Stomach smooth muscle (tissue), 2 donors: Measurements from ENCODE around the gene ART5.
A peak's percentile ranks its signal among the peaks of the same experiment; 100 is the strongest.

Experiments
- H3K27ac ChIP-seq: one replicate; pipeline ENCODE4 v1.7.0; 2013; ENCODE audit warnings: mild to moderate bottlenecking, low read length, inconsistent platforms
- H3K27me3 ChIP-seq, 2 donors: one replicate each; pipeline ENCODE4 v1.7.0; 2013; ENCODE audit warnings: low read length in 2 of 2; ENCODE audit not compliant: insufficient read depth in 2 of 2, control insufficient read depth in 1 of 2
- H3K36me3 ChIP-seq, 2 donors: one replicate each; pipeline ENCODE4 v1.7.0; 2013; ENCODE audit warnings: low read length in 2 of 2; ENCODE audit not compliant: control insufficient read depth in 2 of 2, insufficient read depth in 2 of 2
- H3K4me1 ChIP-seq: one replicate; pipeline ENCODE4 v1.7.0; 2013; ENCODE audit warnings: low read length; ENCODE audit not compliant: control insufficient read depth, insufficient read depth
- H3K4me3 ChIP-seq, 2 donors: one replicate each; pipeline ENCODE4 v1.7.0; 2013; ENCODE audit warnings: low read length in 2 of 2
- H3K9ac ChIP-seq, 2 donors: one replicate each; pipeline ENCODE4 v1.7.0; 2013; ENCODE audit warnings: low read length in 2 of 2, mild to moderate bottlenecking in 1 of 2
- H3K9me3 ChIP-seq, 2 donors: one replicate each; pipeline ENCODE4 v1.7.0; 2013; ENCODE audit warnings: low read length in 2 of 2; ENCODE audit not compliant: control insufficient read depth in 2 of 2
- donor health status: healthy.
- donor health status: Pancreatic carcinoma.

ART5 gene

GRCh38 chr11:3641701-3642070, at the start of gene ART5:
Gene ART5, minus strand, starts transcription at chr11:3641992. Its CDS starts 130 bp downstream, at chr11:3641862.
- Histone ChIP-seq H3K27me3 (peaks cover 5 to 8% of the 10 kb centered on the region in 2 donors), H3K27ac (no peak within 1 kb of the TSS), H3K4me1 (peaks cover 11% of the 10 kb centered on the region), H3K9me3 (no peaks in the 10 kb centered on the region), H3K9ac (peak within 1 kb of the TSS; percentile 55 to 60), H3K4me3 (peak within 1 kb of the TSS; percentile 69 to 78), H3K36me3 (no peaks in the 10 kb centered on the region)

GRCh38 chr11:3686751-3687150, 45.0 kb upstream of the ART5 start:
- Histone ChIP-seq H3K9me3 (no peaks in the 10 kb centered on the region), H3K4me3 (no peak overlapping the region), H3K36me3 (peaks cover 50 to 51% of the 10 kb centered on the region in 2 donors), H3K9ac (no peak overlapping the region), H3K4me1 (no peaks in the 10 kb centered on the region), H3K27ac (no peak overlapping the region), H3K27me3 (no peaks in the 10 kb centered on the region)

GRCh38 chr11:3685923-3686322, 44.1 kb upstream of the ART5 start:
- Histone ChIP-seq H3K36me3 (peaks cover 52 to 57% of the 10 kb centered on the region in 2 donors), H3K4me3 (no peak overlapping the region), H3K27ac (no peak overlapping the region), H3K4me1 (no peaks in the 10 kb centered on the region), H3K9me3 (no peaks in the 10 kb centered on the region), H3K27me3 (no peaks in the 10 kb centered on the region), H3K9ac (no peak overlapping the region)

GRCh38 chr11:3684819-3685172, 43.0 kb upstream of the ART5 start:
- Histone ChIP-seq H3K9me3 (no peaks in the 10 kb centered on the region), H3K9ac (no peak overlapping the region), H3K4me1 (no peaks in the 10 kb centered on the region), H3K36me3 (peaks cover 61 to 62% of the 10 kb centered on the region in 2 donors), H3K27ac (no peak overlapping the region), H3K27me3 (no peaks in the 10 kb centered on the region), H3K4me3 (no peak overlapping the region)

GRCh38 chr11:3684129-3684818, 42.5 kb upstream of the ART5 start:
- H3K4me1 ChIP-seq: no peaks in the 10 kb centered on the region
- no peaks in the 10 kb centered on the region for H3K27me3 ChIP-seq
- H3K4me3 ChIP-seq: no peak overlapping the region
- no peak overlapping the region for H3K9ac ChIP-seq
- H3K36me3 ChIP-seq: peaks cover 66 to 67% of the 10 kb centered on the region in 2 donors
- H3K9me3 ChIP-seq: no peaks in the 10 kb centered on the region
- no peak overlapping the region for H3K27ac ChIP-seq

- Histone ChIP-seq H3K27me3 (no peaks in the 10 kb centered on the region), H3K9me3 (no peaks in the 10 kb centered on the region), H3K9ac (no peak overlapping the region), H3K27ac (no peak overlapping the region), H3K4me1 (no peaks in the 10 kb centered on the region), H3K36me3 (peaks cover 73 to 74% of the 10 kb centered on the region in 2 donors), H3K4me3 (no peak overlapping the region)
These were observed 41.2 kb upstream of the ART5 start for GRCh38 chr11:3683039-3683438.

GRCh38 chr11:3679077-3679476, 37.3 kb upstream of the ART5 start:
- no peak overlapping the region for H3K27ac ChIP-seq
- no peaks in the 10 kb centered on the region for H3K27me3 ChIP-seq
- H3K36me3 ChIP-seq: peaks cover 75 to 84% of the 10 kb centered on the region in 2 donors
- no peaks in the 10 kb centered on the region for H3K9me3 ChIP-seq
- H3K9ac ChIP-seq: no peak overlapping the region
- no peaks in the 10 kb centered on the region for H3K4me1 ChIP-seq
- H3K4me3 ChIP-seq: no peak overlapping the region

- H3K4me1 ChIP-seq: no peaks in the 10 kb centered on the region
- no peak overlapping the region for H3K9ac ChIP-seq
- no peak overlapping the region for H3K4me3 ChIP-seq
- H3K36me3 ChIP-seq: peaks cover 60 to 73% of the 10 kb centered on the region in 2 donors
- H3K9me3 ChIP-seq: no peaks in the 10 kb centered on the region
- no peaks in the 10 kb centered on the region for H3K27me3 ChIP-seq
- H3K27ac ChIP-seq: no peak overlapping the region
These were observed 34.2 kb upstream of the ART5 start for GRCh38 chr11:3675971-3676370.

- Histone ChIP-seq H3K27me3 (no peaks in the 10 kb centered on the region), H3K4me1 (no peaks in the 10 kb centered on the region), H3K36me3 (peaks cover 55 to 64% of the 10 kb centered on the region in 2 donors), H3K9ac (no peak overlapping the region), H3K9me3 (no peaks in the 10 kb centered on the region), H3K27ac (no peak overlapping the region), H3K4me3 (no peak overlapping the region)
These were observed 32.4 kb upstream of the ART5 start for GRCh38 chr11:3674189-3674588.

- no peak within 1 kb of the TSS for H3K9ac ChIP-seq
- H3K27me3 ChIP-seq: no peaks in the 10 kb centered on the region
- H3K4me1 ChIP-seq: no peaks in the 10 kb centered on the region
- no peak within 1 kb of the TSS for H3K27ac ChIP-seq
- H3K36me3 ChIP-seq: peaks cover 41 to 54% of the 10 kb centered on the region in 2 donors
- H3K4me3 ChIP-seq: no peak within 1 kb of the TSS
- no peaks in the 10 kb centered on the region for H3K9me3 ChIP-seq
These were observed 29.8 kb upstream of the ART5 start, which contains the start of gene CHRNA10 for GRCh38 chr11:3671334-3672254. Gene CHRNA10, minus strand, starts transcription at chr11:3671384. Its CDS starts 72 bp downstream, at chr11:3671312.
